HFF-Myc (cell line): ENCODE results near the gene EGFL7.

ENCODE experiments used
- DNase-seq: peaks from one replicate; pipeline ENCODE4 v3.0.0-alpha.2; 2011; ENCODE audit warnings: low read depth; ENCODE audit errors: extremely low read depth
- H3K4me3 ChIP-seq: replicated peaks from 2 replicates; pipeline ENCODE4 v1.5.1; 2011; ENCODE audit warnings: low read depth, mild to moderate bottlenecking, control low read depth, low read length
- CTCF ChIP-seq: IDR thresholded peaks from 2 replicates; pipeline ENCODE4 v1.5.1; 2012; ENCODE audit warnings: mild to moderate bottlenecking, low read depth, low read length, control low read depth; ENCODE audit errors: missing control alignments

The EGFL7 gene

GRCh38 chr9:136667940-136668760 is 5.4 kb downstream of the EGFL7 start:
- TF ChIP-seq CTCF: no peak
- DNase-seq: no peak
- no peak overlapping the region for H3K4me3 ChIP-seq

- no peak for TF ChIP-seq CTCF
- no peak for DNase-seq
- H3K4me3 ChIP-seq: no peak overlapping the region
Observed at GRCh38 chr9:136668983-136669790, 6.5 kb downstream of the EGFL7 start.

DNA sequence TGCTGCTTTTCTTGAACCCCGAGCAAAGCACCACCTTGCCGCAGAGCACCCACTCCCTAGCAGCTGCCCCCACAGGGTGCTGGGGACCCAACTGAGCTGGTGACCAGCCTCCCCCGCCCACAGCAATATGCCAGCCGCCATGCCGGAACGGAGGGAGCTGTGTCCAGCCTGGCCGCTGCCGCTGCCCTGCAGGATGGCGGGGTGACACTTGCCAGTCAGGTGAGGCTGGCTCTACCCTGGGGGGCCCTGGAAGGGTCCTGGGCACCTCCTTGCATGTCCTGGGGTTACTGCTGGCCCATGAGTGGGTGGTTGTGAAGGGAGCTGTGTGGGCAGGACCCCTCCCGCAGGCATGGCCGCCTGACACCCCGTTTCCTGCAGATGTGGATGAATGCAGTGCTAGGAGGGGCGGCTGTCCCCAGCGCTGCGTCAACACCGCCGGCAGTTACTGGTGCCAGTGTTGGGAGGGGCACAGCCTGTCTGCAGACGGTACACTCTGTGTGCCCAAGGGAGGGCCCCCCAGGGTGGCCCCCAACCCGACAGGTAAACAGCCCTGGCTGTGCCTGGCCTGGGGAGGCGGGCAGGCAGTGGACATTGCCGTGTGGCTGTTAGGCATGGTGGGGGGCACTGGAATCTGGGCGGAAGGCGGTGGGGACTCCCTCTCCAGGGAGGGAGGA is 7.2 kb downstream of the EGFL7 start:
- H3K4me3 ChIP-seq: no peak overlapping the region
- TF ChIP-seq CTCF: no peak
- DNase-seq: no peak

- no peak overlapping the region for H3K4me3 ChIP-seq
- DNase-seq: no peak
- no peak for TF ChIP-seq CTCF
Observed at GRCh38 chr9:136670576-136671253, 8.0 kb downstream of the EGFL7 start.

DNA sequence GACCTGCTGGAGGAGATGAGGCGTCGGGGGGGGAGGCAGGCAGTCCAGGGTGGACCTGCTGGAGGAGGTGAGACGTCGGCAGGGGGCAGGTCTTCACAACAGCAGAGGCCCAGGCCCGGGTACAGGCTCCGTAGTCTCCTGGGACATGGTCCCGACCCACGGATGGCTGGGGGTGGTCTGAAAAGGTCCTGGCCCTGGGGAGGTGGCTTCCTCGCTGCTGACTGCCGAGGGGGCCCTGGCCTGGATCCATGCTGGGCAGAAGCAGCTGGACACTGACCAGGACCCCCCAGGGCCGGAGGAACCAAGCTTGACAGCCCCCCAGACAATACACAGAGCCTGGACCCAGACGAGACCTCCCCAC is 8.5 kb downstream of the EGFL7 start:
- DNase-seq: no peak
- no peak overlapping the region for H3K4me3 ChIP-seq
- TF ChIP-seq CTCF: no peak

GRCh38 chr9:136671646-136672430 is 9.1 kb downstream of the EGFL7 start:
- peak; percentile 98 for TF ChIP-seq CTCF
- DNase-seq: no peak
- no peak overlapping the region for H3K4me3 ChIP-seq
